Measurements from ENCODE around the gene CD8B.

CD8B gene

GRCh38 chr2:86806059-86806857 lies 55.4 kb downstream of the CD8B start:
- DNase-seq (ENCODE audit: low read depth), result no peak

GRCh38 chr2:86800856-86801567 lies 60.7 kb downstream of the CD8B start:
- DNase-seq (ENCODE audit: low read depth), result no peak

DNA sequence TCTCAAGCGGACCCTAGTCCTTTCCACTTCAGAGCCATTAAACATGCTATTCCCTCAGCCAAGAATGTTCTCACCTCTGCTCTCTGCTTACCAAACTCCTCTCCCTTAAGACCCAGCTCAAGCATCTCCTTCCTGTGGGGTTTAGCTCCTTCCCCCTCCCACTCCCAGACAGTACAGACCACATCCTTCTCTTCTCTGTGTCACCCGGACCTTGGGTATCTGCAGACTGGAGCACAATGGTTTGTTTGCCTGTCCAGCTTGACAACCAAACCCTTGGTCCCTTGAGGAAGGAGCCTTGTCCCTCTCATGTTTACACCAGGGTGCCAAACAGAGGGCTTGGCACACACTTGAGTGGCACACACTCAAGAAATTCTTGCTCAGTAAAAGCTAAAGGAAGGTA lies 66.8 kb downstream of the CD8B start:
- DNase-seq (ENCODE audit: low read depth), result no peak

- no peak for DNase-seq (ENCODE audit: low read depth)
Observed at GRCh38 chr2:86793752-86794151, 67.9 kb downstream of the CD8B start.

GRCh38 chr2:86791573-86791972 lies 70.1 kb downstream of the CD8B start:
- DNase-seq (ENCODE audit: low read depth), result no peak

DNA sequence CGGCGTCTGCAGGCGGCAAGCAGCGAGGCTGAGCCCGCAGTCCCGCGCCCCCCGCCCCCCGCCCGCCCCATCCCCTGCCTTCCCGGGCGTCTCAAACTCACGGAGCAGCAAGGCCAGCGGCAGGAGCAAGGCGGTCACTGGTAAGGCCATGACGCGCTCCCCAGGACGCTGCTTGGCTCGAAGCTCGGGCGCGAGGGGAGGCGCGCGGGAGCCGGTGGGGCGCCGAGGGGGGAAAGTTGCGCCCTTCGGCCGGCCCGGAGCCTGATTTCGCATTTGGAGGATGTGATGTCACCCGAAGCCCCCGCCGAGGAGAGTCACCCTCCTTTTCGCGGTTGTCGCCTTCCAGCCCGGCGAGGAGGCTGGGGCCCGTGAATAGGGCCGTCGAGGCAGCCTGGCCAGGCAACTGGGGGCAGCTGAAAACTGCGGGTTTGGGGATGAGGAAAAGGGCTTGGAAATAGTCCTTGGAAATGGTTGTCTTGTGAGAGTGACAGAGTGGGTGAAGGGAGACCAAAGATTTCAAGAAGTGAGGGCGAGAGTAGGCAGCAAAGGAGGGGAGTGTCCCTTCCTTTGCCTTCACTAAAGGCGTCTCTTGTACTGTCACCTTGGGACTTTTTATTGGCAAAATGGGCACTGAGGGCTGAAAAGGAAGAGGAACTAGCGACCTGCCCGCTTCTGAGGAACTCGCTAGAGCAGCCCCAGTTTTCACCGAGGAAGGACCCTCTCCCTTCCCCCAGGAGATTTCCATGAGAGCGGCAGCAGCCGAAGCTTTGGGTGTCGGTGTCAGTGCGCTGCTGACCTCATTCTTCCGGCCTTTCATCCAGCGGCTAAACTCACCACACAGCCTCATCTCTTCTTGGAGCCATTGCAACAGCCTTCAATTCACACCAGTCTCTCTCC lies 70.8 kb downstream of the CD8B start, which contains the start of gene CD8A:
TSS of gene CD8A (minus strand) at position 238 of the 897 bp plus-strand sequence. CDS start at position 150, 88 bp downstream.
- peak; percentile 45 for DNase-seq (ENCODE audit: low read depth)

GRCh38 chr2:86790134-86790675 lies 71.5 kb downstream of the CD8B start:
- DNase-seq (ENCODE audit: low read depth), result no peak

- no peak for DNase-seq (ENCODE audit: low read depth)
Observed at GRCh38 chr2:86789687-86790133, 72.0 kb downstream of the CD8B start.

DNA sequence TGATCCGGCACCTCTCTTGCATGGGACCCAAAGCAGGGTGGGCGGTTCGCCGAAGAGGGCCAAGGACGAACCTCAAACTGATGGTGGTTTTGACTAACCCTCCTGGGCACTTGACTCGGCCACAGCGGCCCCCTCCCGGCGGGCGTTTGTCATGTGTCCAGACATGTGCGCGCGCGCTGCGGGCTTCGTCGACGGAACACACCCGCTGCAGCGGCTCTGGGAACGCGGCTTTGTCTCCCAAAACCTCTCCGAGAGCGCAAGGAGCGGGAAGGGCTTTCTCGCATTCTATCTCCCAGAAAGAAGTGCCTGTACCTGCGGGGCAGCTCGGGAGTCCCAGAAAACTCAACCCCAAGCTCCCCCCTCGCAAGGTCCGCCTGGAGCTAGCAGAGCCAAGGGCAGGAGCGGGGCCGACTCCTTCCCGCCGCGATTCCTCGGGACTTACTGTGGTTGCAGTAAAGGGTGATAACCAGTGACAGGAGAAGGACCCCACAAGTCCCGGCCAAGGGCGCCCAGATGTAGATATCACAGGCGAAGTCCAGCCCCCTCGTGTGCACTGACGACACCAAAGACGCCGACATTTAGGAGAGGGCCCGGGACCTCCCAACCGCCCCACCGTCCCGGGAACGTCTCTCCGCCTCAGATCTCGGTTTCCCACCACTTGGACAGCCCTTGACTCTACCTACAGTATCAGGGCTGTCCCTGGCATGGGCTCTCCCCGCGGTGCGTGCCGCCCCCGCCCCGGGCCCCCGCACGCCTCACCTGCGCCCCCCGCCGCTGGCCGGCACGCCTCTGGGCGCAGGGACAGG lies 72.6 kb downstream of the CD8B start:
- DNase-seq (ENCODE audit: low read depth), result no peak

GRCh38 chr2:86788165-86788564 lies 73.5 kb downstream of the CD8B start:
- DNase-seq (ENCODE audit: low read depth), result no peak

GRCh38 chr2:86787736-86788135 lies 74.0 kb downstream of the CD8B start:
- no peak for DNase-seq (ENCODE audit: low read depth)

DNA sequence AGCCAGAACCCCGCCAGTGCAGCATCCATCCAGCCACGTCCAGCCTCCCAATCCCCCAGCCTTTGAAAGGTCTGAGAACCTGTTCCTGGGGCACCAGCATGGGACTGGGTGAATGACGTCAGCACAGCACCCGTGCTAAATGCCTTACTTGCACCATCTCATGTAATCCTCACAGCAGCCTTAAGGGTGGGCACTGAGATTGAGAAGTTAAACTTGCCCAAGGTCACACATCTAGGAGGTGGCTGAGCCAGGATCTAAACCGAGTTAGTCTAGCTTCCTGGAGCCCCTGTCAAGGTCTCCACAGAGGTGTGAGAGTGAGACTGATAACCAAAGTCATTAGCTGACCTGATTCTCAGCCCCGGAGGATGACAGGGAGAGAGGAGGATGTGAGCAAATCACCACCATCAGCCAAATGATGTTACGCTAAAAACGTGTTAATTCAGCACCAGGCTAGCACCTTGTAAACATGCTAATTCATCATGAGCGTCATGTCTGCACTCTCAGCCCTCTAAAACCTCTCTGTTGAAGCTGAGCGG lies 75.6 kb downstream of the CD8B start:
- DNase-seq (ENCODE audit: low read depth), result no peak

GRCh38 chr2:86785456-86785855 lies 76.2 kb downstream of the CD8B start:
- peak; percentile 39 for DNase-seq (ENCODE audit: low read depth)

DNA sequence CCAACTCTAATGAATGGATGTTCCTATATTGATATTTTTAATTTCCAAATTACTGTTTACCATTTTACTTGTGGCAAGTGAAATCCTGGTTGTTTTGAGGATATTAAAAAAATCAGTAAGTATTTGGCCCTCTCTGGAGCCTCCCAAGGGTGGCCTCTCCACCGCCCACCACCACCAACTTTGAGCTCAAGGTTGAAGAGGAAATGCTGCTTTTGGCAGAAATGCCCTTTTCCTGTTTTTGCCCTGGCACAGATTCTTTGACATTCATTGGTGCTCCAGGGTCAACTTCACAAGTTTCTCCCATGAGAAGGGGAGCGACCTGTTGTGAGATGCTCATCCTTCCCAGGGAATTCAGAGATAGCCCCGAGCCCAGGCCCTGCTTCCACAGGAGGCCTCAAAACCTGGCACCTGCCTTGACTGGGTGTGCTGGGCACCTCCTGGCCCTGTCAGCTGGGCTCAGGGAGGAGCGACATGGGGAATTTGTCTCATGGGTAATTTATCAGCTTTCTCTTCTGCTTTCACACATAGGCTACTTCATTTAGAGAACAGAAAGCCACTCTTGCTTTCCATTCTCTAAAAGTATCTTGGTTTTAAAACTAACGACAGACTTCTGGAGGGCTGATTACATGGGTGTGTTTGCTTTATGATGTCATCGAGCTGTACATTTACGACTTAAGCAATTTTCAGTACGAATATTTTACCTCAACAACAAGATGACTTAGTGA lies 77.9 kb downstream of the CD8B start:
- no peak for DNase-seq (ENCODE audit: low read depth)

- no peak for DNase-seq (ENCODE audit: low read depth)
Observed at GRCh38 chr2:86782748-86783147, 78.9 kb downstream of the CD8B start.

- no peak for DNase-seq (ENCODE audit: low read depth)
Observed at GRCh38 chr2:86781363-86781762, 80.3 kb downstream of the CD8B start.

GRCh38 chr2:86779971-86780370 lies 81.7 kb downstream of the CD8B start:
- no peak for DNase-seq (ENCODE audit: low read depth)

DNA sequence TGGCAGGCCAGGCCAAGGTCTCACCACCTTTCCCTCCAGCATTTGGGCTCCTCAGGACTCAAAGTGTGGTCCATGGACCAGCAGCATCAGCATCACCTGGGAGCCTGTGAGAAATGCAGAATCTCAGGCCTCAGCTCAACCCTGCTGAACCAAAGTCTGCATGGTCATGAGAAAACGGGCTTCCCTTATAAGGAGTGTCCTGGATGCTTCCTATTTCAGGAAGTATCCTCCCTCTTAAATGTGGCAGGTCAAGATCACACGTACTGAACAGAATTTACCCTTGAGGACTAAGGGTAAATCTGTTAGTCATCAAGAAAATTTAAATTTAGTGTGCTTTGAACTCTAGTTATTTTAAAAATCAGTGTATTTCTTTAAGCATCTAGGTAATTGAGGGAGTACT lies 82.7 kb downstream of the CD8B start:
- no peak for DNase-seq (ENCODE audit: low read depth)

- no peak for DNase-seq (ENCODE audit: low read depth)
Observed at GRCh38 chr2:86776532-86776931, 85.2 kb downstream of the CD8B start.

DNA sequence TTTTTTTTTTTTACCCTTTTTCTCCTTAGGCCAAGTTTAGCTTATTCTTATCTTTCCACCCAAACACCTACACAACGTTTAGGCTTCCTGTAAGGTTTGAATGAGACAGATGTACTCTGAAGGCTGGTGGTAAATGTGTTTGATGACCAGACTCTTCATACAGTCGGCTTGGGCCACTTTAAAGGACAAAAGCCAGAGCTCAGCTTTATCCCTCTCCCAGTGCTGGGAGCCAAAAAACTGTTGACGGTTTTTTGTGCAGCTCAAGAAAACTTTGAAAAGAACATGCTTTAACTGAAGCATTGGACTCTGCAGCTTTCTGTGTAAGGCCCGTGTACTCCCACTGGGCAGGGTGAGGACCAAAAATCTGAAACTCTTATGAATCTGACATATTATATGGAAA lies 86.3 kb downstream of the CD8B start:
- DNase-seq (ENCODE audit: low read depth), result no peak
